B cell (primary cell): ENCODE data around the gene GABRG1. TPM values are rescaled to one million over a fixed set of nuclear protein-coding genes. Genes with fewer than 3 reads are reported as not detected.

Experiments
- ATAC-seq: fragments of 200-7000 bp; cut with Tn5 transposase; one replicate; pipeline ENCODE4 v1.10.0; 2021; ENCODE audit warnings: low read depth, mild to moderate bottlenecking, moderate number of reproducible peaks, moderate library complexity
- CTCF ChIA-PET: fragments of 350-600 bp; sonication (Branson Sonifier 250); formaldehyde crosslinking; loops from one replicate; lab custom pipeline; 2021; ENCODE audit warnings: antibody characterized with exemption, inconsistent platforms; lab: Charles Lee
- POLR2A ChIA-PET: fragments of 350-600 bp; sonication (Branson Sonifier 250); formaldehyde crosslinking; loops from one replicate; lab custom pipeline; 2021; ENCODE audit warnings: antibody characterized with exemption; lab: Charles Lee
- DNase-seq: peaks from one replicate; pipeline ENCODE4 v3.0.0; 2013
- H2AFZ ChIP-seq: 2 replicates; pipeline ENCODE4 v1.6.1; 2012; ENCODE audit warnings: mild to moderate bottlenecking, low read depth, low read length; ENCODE audit not compliant: insufficient read depth, poor library complexity, severe bottlenecking
- H3K27ac ChIP-seq, 2 donors: 1 replicate in 1 of 2; 2 replicates in 1 of 2; pipeline ENCODE4 v1.5.1; 2012 to 2013; ENCODE audit warnings: low read length in 2 of 2, mild to moderate bottlenecking in 2 of 2, moderate library complexity in 1 of 2
- H3K27me3 ChIP-seq, 4 experiments: fragments of 200-600 bp in 1 of 4; sonication (generic) in 1 of 4; replicated peaks in 1 of 4; 1 replicate in 2 of 4; 2 replicates in 2 of 4; pipeline versions ENCODE4 v1.6.1 to v1.7.0; 2013 to 2016; ENCODE audit warnings: low read length in 3 of 4, mild to moderate bottlenecking in 2 of 4, mixed read lengths in 1 of 4, moderate library complexity in 1 of 4; ENCODE audit not compliant: insufficient read depth in 4 of 4, control insufficient read depth in 3 of 4; ENCODE audit errors: control extremely low read depth in 1 of 4
- H3K36me3 ChIP-seq, 2 experiments: replicated peaks in 1 of 2; 1 replicate in 1 of 2; 2 replicates in 1 of 2; pipeline versions ENCODE4 v1.6.1 to v1.7.1; 2013; ENCODE audit warnings: low read length in 1 of 2; ENCODE audit not compliant: insufficient read depth in 2 of 2, control insufficient read depth in 1 of 2; ENCODE audit errors: control extremely low read depth in 1 of 2, extremely low read depth in 1 of 2
- H3K4me1 ChIP-seq, 2 donors: fragments of 200-600 bp in 1 of 2; sonication (generic) in 1 of 2; 1 replicate in 1 of 2; 2 replicates in 1 of 2; pipeline versions ENCODE4 v1.5.1 to v1.6.1; 2013 to 2017; ENCODE audit warnings: low read length in 2 of 2; ENCODE audit not compliant: control insufficient read depth in 2 of 2, insufficient read depth in 2 of 2
- H3K4me2 ChIP-seq: replicated peaks from 2 replicates; pipeline ENCODE3; 2012; ENCODE audit warnings: mild to moderate bottlenecking, low read depth, low read length; ENCODE audit not compliant: poor library complexity, severe bottlenecking
- H3K4me3 ChIP-seq, 5 experiments: fragments of 200-600 bp in 1 of 5; sonication (generic) in 1 of 5; 1 replicate in 3 of 5; 2 replicates in 2 of 5; pipeline versions ENCODE4 v1.5.1 to v1.7.0; 2011 to 2016; ENCODE audit warnings: low read length in 4 of 5, mild to moderate bottlenecking in 4 of 5, low read depth in 2 of 5, control low read depth in 1 of 5, moderate library complexity in 1 of 5; ENCODE audit not compliant: insufficient read depth in 1 of 5; ENCODE audit errors: control extremely low read depth in 1 of 5, extremely low read depth in 1 of 5
- H3K79me2 ChIP-seq: fragments of 200-600 bp; sonication (generic); one replicate; pipeline ENCODE4 v1.6.0; 2016; ENCODE audit warnings: low read length; ENCODE audit not compliant: control insufficient read depth, insufficient read depth
- H3K9ac ChIP-seq: fragments of 200-600 bp; sonication (generic); 2 replicates; pipeline ENCODE4 v1.6.1; 2017; ENCODE audit warnings: mild to moderate bottlenecking, low read length, moderate library complexity
- H3K9me3 ChIP-seq, 3 donors: one replicate each; pipeline versions ENCODE4 v1.6.1 to v1.7.1; 2013; ENCODE audit warnings: low read length in 2 of 3; ENCODE audit not compliant: control insufficient read depth in 2 of 3, insufficient read depth in 1 of 3; ENCODE audit errors: control extremely low read depth in 1 of 3
- H4K20me1 ChIP-seq: 2 replicates; pipeline ENCODE4 v1.6.0; 2012; ENCODE audit warnings: mild to moderate bottlenecking, low read length; ENCODE audit not compliant: insufficient read depth, control insufficient read depth, poor library complexity, severe bottlenecking
- H3K27ac Mint-ChIP-seq: one replicate; pipeline ENCODE4 v1.8.0; 2021; ENCODE audit warnings: mixed read lengths
- H3K27me3 Mint-ChIP-seq: one replicate; pipeline ENCODE4 v1.8.0; 2021; ENCODE audit warnings: mixed read lengths
- H3K4me1 Mint-ChIP-seq: one replicate; pipeline ENCODE4 v1.8.0; 2021; ENCODE audit warnings: mixed read lengths
- H3K4me3 Mint-ChIP-seq: one replicate; pipeline ENCODE4 v1.8.0; 2021; ENCODE audit warnings: mixed read lengths
- H3K9me3 Mint-ChIP-seq: one replicate; pipeline ENCODE4 v1.8.0; 2022; ENCODE audit warnings: mixed read lengths; ENCODE audit not compliant: insufficient read depth
- EZH2 ChIP-seq: IDR thresholded peaks from 2 replicates; pipeline ENCODE4 v1.6.1; 2012; ENCODE audit warnings: borderline replicate concordance, low read depth, mild to moderate bottlenecking, moderate library complexity, low read length; ENCODE audit not compliant: insufficient read depth, poor library complexity, severe bottlenecking
- WGBS: methylation state at CpG from one replicate; pipeline ENCODE4 v1.1.5; 2013; ENCODE audit warnings: missing lambda C conversion rate; ENCODE audit not compliant: insufficient coverage; 5-methylcytosine and 5-hydroxymethylcytosine counted together
- intact Hi-C: fragments of 100-400 bp; cut with micrococcal nuclease; formaldehyde crosslinking; loops from one replicate; pipeline ENCODE4 v1.10.0; 2022
- polyA plus RNA-seq: library from polyadenylated mRNA; depleted of rRNA; stranded (reverse); fragments of >200 nt; gene quantifications from 2 replicates; pipeline ENCODE4 v1.2.3, GENCODE V29; 2012
- total RNA-seq, 2 donors: library from RNA; stranded (reverse); fragments of 120-200 nt in 1 of 2; gene quantifications; 1 replicate in 1 of 2; 2 replicates in 1 of 2; pipeline versions ENCODE4 v1.2.3 to v1.2.4, GENCODE V29; 2013 to 2022
- TF ChIP-seq, protein P1 (sequence below): fragments of 200-600 bp; IDR thresholded peaks from one replicate; pipeline ENCODE4 v1.8.0; 2022; ENCODE audit warnings: antibody characterized with exemption, mild to moderate bottlenecking

The GABRG1 gene
- total and polyA plus RNA-seq, 2 donors (not counting 1 experiment from before 2014, with no cell fraction given) = not detected

DNA sequence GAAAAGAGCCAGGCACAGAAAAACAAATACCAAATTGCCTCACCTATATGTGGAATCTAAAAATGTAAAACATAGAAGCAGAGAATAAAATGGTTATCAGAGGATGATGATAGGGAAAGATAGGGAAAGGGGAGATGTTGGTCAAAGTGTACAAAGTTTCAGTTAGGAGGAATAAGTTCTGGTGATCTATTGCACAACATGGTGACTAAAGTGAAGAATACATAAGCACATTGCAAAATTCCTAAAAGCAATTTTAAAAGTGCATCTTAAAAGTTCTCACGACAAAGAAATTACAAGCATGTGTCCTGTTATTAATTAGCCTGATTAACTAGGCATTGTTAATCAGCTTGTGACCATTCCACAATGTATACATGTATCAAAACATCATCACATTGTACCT is 136.0 kb downstream of the GABRG1 start:
- no CpG with 5 or more reads among the region's 1 CpG for WGBS
- Histone ChIP-seq H3K9me3 (no peaks in the 10 kb centered on the region), H3K79me2 (no peaks in the 10 kb centered on the region), H4K20me1 (no peaks in the 10 kb centered on the region), H3K4me2 (no peak overlapping the region), H3K27me3 (no peaks in the 10 kb centered on the region), H3K36me3 (no peaks in the 10 kb centered on the region), H3K27ac (no peak overlapping the region), H3K4me3 (no peak overlapping the region), H3K9ac (no peak overlapping the region), H3K4me1 (no peaks in the 10 kb centered on the region), H2AFZ (no peak overlapping the region)
- H3K4me1 Mint-ChIP-seq = no peaks in the 10 kb centered on the region
- H3K4me3 Mint-ChIP-seq = no peak overlapping the region
- H3K9me3 Mint-ChIP-seq = peaks cover 6% of the 10 kb centered on the region
- no peaks in the 10 kb centered on the region for H3K27me3 Mint-ChIP-seq
- POLR2A ChIA-PET = no interaction called here
- no peak for TF ChIP-seq EZH2
- TF ChIP-seq, protein P1, sequence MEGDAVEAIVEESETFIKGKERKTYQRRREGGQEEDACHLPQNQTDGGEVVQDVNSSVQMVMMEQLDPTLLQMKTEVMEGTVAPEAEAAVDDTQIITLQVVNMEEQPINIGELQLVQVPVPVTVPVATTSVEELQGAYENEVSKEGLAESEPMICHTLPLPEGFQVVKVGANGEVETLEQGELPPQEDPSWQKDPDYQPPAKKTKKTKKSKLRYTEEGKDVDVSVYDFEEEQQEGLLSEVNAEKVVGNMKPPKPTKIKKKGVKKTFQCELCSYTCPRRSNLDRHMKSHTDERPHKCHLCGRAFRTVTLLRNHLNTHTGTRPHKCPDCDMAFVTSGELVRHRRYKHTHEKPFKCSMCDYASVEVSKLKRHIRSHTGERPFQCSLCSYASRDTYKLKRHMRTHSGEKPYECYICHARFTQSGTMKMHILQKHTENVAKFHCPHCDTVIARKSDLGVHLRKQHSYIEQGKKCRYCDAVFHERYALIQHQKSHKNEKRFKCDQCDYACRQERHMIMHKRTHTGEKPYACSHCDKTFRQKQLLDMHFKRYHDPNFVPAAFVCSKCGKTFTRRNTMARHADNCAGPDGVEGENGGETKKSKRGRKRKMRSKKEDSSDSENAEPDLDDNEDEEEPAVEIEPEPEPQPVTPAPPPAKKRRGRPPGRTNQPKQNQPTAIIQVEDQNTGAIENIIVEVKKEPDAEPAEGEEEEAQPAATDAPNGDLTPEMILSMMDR = no peak
- DNase-seq (no peak), ATAC-seq (no peak)
- intact Hi-C loops = no loop called here
- CTCF ChIA-PET = no interaction called here
- no peak overlapping the region for H3K27ac Mint-ChIP-seq
